T-helper 1 cell treated with Interleukin-12 subunit alpha and Interleukin-12 subunit beta and Interleukin-4 antibody, amounts not matched to agents 30 μg/mL and 1 μg/mL, for 36 hours (primary cell): ENCODE data around the gene TAPBP.
A peak's percentile ranks its signal among the peaks of the same experiment; 100 is the strongest.
"Not testable (repeated sequence)": the region's sequence is repeated elsewhere in the genome, so short reads cannot be mapped to it uniquely, and the experiment has no call there.

ENCODE experiments used
- H3K27ac Mint-ChIP-seq: one replicate; pipeline ENCODE4 v1.8.0; 2021; ENCODE audit warnings: mild to moderate bottlenecking, mixed read lengths
- H3K27me3 Mint-ChIP-seq: one replicate; pipeline ENCODE4 v1.8.0; 2021; ENCODE audit warnings: low read depth, mixed read lengths
- H3K36me3 Mint-ChIP-seq: one replicate; pipeline ENCODE4 v1.8.0; 2021; ENCODE audit warnings: low read depth, mixed read lengths
- H3K4me1 Mint-ChIP-seq: one replicate; pipeline ENCODE4 v1.8.0; 2021; ENCODE audit warnings: low read depth, mixed read lengths
- H3K4me3 Mint-ChIP-seq: one replicate; pipeline ENCODE4 v1.8.0; 2021; ENCODE audit warnings: mild to moderate bottlenecking, moderate library complexity, mixed read lengths
- H3K9me3 Mint-ChIP-seq: one replicate; pipeline ENCODE4 v1.8.0; 2021; ENCODE audit warnings: mixed read lengths

TAPBP gene

DNA sequence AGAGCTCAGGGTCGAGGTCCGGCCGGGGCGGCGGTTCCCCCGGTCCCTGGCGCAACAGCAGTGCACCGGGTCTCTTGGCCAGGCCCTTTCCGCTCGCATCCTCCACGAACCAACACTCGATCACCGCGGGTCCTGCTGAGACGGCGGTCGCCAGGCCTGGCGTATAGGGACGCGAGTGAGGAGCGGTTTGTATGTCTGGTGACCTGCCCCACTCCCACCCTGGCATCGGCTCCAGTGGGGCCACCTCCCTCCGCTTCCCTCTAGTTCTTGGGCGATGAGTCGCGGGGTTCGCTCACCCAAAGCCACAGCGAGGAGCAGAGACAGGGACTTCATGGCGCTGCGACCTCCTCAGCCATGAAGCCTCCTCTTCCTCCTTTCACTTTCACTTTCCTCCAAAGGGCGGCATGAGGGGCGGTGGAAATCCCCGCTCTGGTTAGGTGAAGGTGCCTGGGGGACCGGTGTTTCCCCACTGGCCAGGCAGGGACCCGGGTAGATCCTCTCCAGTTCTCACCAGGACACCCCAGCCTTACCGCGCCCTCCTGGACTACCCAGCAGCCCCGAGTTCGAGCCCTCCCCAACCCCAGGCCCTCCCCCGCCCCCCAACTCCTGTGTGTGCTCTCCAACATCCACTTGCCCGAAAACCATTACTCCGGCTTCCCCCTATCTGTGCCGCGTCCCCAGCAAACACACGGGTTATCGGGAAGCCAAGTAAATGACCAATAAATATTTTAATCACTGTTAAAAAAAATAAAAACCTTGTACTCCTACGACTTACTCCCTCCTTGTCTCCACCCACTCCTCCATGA, at the start of gene TAPBP:
TSS of gene TAPBP (minus strand) at position 370 of the 806 bp plus-strand sequence. CDS start at position 333, 37 bp downstream.
- H3K4me1 Mint-ChIP-seq: peaks cover 44% of the 10 kb centered on the region
- H3K36me3 Mint-ChIP-seq: peaks cover 47% of the 10 kb centered on the region
- H3K27me3 Mint-ChIP-seq: no peaks in the 10 kb centered on the region
- peak within 1 kb of the TSS; percentile 98 for H3K4me3 Mint-ChIP-seq
- H3K9me3 Mint-ChIP-seq: no peaks in the 10 kb centered on the region
- H3K27ac Mint-ChIP-seq: peak within 1 kb of the TSS; percentile 98

DNA sequence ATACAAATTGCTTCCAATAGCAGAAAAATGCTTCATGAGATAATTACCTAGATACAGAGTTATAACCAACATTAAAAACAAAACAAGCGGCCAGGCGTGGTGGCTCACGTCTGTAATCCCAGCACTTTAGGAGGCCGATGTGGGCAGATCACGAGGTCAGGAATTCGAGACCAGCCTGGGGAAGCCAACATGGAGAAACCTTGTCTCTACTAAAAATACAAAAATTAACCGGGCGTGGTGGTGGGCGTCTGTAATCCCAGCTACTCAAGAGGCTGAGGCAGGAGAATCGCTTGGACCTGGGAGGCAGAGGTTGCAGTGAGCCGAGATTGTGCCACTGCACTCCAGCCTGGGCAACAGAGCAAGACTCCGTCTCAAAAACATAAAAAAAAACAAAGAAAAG, 49.6 kb upstream of the TAPBP start:
- peaks cover 12% of the 10 kb centered on the region for H3K27me3 Mint-ChIP-seq
- not testable (repeated sequence) for H3K9me3 Mint-ChIP-seq

DNA sequence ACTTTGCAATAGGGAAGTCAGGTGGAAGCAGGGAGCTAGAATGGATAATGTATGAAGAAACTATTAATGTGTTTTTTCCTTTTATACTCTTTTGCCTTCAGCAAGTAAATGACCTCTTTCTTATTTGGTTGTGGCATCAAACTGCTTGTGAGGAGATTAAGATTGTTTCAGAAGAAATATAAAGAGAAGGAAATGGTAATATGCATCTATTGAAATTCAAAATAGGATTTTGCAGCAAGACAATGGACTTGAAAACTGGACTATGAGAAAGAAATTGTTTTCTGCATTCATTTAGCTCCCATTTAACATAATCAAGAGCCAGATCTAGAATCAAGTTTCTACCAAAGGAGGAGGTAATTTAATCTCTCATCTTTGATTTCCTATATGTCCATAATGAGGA, 45.5 kb upstream of the TAPBP start:
- H3K4me1 Mint-ChIP-seq: peaks cover under 1% of the 10 kb centered on the region
- no peak overlapping the region for H3K4me3 Mint-ChIP-seq
- H3K36me3 Mint-ChIP-seq: no peaks in the 10 kb centered on the region
- H3K9me3 Mint-ChIP-seq: no peaks in the 10 kb centered on the region
- H3K27me3 Mint-ChIP-seq: peaks cover 12% of the 10 kb centered on the region
- H3K27ac Mint-ChIP-seq: no peak overlapping the region

More for the DNA sequence above, 49.6 kb upstream of the TAPBP start:
- H3K36me3 Mint-ChIP-seq, H3K27ac Mint-ChIP-seq, H3K4me1 Mint-ChIP-seq, H3K4me3 Mint-ChIP-seq: not testable (repeated sequence)

DNA sequence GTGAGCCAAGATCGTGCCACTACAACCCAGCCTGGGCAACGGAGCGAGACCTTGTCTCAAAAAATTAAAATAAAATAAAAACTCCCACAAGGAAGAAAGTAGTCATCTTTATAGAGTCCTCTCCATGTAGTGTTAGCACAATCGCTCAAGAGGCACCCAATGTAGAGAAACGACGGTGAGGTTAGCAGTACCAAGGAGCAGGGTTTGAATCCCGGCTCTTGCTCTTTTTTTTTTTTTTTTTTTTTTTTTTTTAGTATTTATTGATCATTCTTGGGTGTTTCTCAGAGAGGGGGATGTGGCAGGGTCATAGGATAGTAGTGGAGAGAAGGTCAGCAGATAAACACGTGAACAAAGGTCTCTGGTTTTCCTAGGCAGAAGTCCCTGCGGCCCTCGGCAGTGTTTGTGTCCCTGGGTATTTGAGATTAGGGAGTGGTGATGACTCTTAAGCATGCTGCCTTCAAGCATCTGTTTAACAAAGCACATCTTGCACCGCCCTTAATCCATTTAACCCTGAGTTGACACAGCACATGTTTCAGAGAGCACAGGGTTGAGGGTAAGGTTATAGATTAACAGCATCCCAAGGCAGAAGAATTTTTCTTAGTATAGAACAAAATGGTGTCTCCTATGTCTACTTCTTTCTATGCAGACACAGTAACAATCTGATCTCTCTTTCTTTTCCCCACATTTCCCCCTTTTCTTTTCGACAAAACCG, 43.4 kb upstream of the TAPBP start:
- peaks cover 18% of the 10 kb centered on the region for H3K27me3 Mint-ChIP-seq
- not testable (repeated sequence) for H3K4me3 Mint-ChIP-seq, H3K9me3 Mint-ChIP-seq, H3K4me1 Mint-ChIP-seq, H3K27ac Mint-ChIP-seq, H3K36me3 Mint-ChIP-seq

DNA sequence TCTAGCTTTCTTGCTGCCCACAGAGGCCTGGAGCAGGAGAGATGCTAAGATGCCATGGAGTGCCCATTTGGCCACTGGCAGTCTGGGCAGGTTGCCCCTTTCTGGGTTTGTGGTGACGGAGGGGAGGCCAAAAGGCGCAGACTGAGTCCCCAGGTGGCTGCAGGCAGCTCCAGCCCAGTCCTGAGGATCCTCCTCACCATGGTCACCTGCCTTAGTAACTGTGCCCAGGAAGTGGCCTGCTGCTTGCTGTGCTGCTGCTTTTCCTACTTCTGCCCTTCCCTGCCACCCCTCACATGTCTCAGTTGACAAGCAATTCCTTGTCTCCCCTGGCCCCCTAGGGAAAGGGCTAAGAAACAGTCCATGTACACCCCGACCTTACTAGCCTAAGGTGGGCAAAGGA, 42.4 kb upstream of the TAPBP start:
- Mint-ChIP-seq H3K27ac (no peak overlapping the region), H3K4me1 (no peaks in the 10 kb centered on the region), H3K36me3 (no peaks in the 10 kb centered on the region), H3K9me3 (no peaks in the 10 kb centered on the region), H3K27me3 (peaks cover 18% of the 10 kb centered on the region), H3K4me3 (no peak overlapping the region)

DNA sequence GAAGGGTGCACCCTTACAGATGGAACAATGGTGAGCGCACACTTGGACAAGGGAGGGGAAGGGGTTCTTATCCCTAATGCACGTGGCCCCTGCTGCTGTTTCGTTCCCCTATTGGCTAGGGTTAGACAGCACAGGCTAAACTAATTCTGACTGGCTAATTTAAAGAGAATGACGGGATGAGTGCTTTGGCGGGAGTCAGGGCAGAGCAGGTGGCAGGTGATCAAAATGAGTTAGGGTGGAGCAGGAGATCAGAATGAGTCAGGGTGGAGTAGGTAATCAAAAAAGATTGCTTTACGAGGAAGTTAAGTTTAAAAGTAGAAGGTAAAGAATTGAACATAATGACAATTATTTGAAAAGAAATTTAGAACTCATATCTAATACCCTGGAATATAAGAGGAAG, 42.0 kb upstream of the TAPBP start:
- peaks cover 18% of the 10 kb centered on the region for H3K27me3 Mint-ChIP-seq
- H3K36me3 Mint-ChIP-seq, H3K9me3 Mint-ChIP-seq, H3K4me3 Mint-ChIP-seq, H3K27ac Mint-ChIP-seq, H3K4me1 Mint-ChIP-seq: not testable (repeated sequence)

DNA sequence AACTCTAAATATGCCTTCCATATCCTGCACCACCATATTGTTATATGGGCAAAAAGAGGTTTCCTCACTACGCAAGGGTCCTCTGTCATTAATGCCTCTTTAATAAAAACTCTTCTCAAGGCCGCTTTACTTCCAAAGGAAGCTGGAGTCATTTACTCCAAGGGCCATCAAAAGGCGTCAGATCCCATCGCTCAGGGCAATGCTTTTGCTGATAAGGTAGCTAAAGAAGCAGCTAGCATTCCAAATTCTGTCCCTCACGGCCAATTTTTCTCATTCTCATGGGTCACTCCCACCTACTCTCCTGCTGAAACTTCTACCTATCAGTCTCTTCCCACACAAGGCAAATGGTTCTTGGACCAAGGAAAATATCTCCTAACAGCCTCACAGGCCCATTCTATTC, 33.9 kb upstream of the TAPBP start:
- Mint-ChIP-seq H3K27ac (no peak overlapping the region), H3K4me1 (peaks cover 33% of the 10 kb centered on the region), H3K27me3 (peaks cover 28% of the 10 kb centered on the region), H3K36me3 (peaks cover 1% of the 10 kb centered on the region), H3K4me3 (no peak overlapping the region), H3K9me3 (no peaks in the 10 kb centered on the region)

DNA sequence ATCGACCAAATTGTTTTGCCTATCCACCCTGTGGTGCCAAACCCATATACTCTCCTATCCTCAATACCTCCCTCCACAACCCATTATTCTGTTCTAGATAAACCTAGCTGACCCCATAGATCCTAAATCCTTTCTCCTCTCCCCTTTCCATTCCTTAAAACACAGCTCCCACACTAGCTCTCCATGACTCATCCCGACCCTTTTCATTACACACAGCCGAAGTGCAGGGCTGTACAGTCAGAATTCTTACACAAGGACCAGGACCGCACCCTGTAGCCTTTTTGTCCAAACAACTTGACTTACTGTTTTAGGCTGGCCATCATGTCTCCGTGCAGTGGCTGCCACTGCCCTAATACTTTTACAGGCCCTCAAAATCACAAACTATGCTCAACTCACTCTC, 33.1 kb upstream of the TAPBP start:
- Mint-ChIP-seq H3K27me3 (peaks cover 26% of the 10 kb centered on the region), H3K4me1 (peaks cover 33% of the 10 kb centered on the region), H3K4me3 (peak overlapping the region; percentile 22)
- H3K27ac Mint-ChIP-seq, H3K9me3 Mint-ChIP-seq, H3K36me3 Mint-ChIP-seq: not testable (repeated sequence)

DNA sequence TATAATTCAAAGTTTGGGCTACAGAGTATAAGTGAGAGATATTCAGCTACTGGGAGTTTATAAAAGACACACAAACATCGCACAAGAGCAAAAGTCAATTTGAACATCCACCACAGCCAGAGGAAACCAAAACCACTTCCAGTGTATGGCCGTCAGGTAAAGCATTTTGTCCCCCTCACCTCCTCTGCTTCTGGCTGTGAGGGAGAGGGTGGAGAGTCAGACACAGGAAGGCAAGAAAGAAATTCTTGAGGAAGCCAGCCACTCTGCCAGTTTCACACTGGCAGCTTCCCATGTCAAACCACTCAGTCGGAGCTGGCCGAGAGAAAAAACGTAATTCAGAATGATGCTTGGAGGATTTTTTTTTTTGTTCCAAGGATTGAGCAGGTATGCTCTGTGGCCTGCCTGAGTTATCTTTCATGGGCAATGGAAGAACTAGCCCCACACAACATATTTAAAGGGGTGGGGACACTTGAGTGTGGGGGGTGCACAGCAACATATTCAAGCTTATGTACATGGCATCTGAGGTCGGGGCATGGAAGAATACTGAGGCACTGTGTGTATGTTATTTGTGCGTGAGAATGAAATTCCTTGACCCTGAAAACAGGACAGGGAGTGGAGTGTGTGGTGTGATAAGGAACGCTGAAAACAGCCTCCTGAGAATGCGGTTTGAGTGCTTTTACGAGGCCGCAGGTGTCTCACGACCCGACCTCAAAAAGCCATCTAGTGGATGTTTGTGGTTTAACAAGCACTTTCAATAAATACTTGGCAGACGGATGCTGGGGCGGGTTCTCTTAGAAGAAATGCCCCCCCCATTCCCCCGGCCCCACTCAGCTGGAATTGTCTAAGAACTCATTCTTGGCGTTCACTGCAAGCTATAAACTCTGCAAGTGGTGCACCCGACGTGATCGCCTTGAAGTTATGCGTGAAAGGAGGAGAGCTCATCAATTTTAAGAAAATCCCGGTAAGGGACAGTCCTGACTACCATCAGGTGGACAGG, 31.1 kb upstream of the TAPBP start:
- H3K4me3 Mint-ChIP-seq: peak overlapping the region; percentile 67
- H3K36me3 Mint-ChIP-seq: peaks cover 1% of the 10 kb centered on the region
- H3K4me1 Mint-ChIP-seq: peaks cover 33% of the 10 kb centered on the region
- peaks cover 23% of the 10 kb centered on the region for H3K27me3 Mint-ChIP-seq
- H3K27ac Mint-ChIP-seq: peak overlapping the region; percentile 91
- H3K9me3 Mint-ChIP-seq: no peaks in the 10 kb centered on the region

DNA sequence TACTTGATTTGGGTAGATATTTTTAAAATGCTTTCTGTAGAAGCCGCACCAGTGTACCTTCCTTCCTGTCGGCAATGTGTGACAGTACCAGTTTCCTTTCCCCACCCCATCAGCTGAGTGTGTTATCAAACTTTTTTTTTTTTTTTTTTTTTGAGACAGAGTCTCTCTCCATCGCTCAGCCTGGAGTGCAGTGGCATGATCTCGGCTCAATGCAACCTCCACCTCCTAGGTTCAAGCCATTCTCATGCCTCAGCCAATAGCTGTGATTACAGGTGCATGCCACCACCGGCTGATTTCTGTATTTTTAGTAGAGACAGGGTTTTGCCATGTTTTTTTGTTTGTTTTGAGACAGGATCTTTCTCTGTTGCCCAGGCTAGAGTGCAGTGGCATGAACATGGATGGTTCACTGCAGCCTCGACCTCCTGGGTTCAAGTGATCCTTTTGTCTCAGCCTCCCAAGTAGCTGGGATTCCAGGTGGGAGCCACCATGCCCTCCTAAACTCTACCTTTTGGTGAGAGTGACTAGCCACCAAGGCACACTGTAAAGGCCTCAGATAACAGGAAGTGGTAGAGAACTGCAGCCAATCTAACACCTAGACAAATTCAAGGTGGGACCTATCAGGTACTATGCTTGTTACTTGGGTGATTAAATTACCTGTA, 30.2 kb upstream of the TAPBP start:
- peaks cover 21% of the 10 kb centered on the region for H3K27me3 Mint-ChIP-seq
- peak overlapping the region; percentile 67 for H3K4me3 Mint-ChIP-seq
- peak overlapping the region; percentile 91 for H3K27ac Mint-ChIP-seq
- no peaks in the 10 kb centered on the region for H3K9me3 Mint-ChIP-seq
- peaks cover 30% of the 10 kb centered on the region for H3K4me1 Mint-ChIP-seq
- peaks cover 1% of the 10 kb centered on the region for H3K36me3 Mint-ChIP-seq

DNA sequence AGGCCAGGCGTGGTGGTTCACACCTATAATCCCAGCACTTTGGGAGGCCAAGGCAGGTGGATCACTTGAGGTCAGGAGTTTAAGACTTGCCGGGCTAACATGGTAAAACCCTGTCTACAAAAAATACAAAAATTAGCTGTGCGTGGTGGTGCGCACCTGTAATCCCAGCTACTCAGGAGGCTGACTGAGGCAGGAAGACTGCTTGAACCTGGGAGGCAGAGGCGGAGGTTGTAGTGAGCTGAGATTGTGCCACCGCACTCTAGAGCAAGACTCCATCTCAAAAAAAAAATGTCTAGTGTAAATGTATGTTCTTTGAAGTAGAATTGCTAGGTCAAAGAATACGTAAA, 29.7 kb upstream of the TAPBP start:
- Mint-ChIP-seq H3K4me3 (peak overlapping the region; percentile 67), H3K27ac (peak overlapping the region; percentile 91), H3K27me3 (peaks cover 22% of the 10 kb centered on the region), H3K4me1 (peaks cover 30% of the 10 kb centered on the region)
- not testable (repeated sequence) for H3K9me3 Mint-ChIP-seq, H3K36me3 Mint-ChIP-seq

DNA sequence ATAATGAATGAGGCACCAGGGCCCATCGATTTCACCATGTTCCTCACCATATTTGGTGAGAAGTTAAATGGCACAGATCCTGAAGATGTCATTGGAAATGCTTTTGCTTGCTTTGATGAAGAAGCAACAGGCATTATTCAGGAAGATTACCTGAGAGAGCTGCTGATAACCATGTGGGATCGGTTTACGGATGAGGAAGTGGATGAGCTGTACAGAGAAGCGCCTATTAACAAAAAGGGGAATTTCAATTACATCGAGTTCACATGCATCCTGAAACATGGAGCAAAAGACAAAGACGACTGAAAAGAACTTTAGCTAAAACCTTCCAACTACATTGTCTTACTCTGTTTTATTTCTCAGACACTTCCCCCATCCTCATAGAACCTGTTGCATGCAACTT, 25.3 kb upstream of the TAPBP start:
- no peaks in the 10 kb centered on the region for H3K9me3 Mint-ChIP-seq
- H3K4me3 Mint-ChIP-seq: no peak overlapping the region
- H3K36me3 Mint-ChIP-seq: no peaks in the 10 kb centered on the region

DNA sequence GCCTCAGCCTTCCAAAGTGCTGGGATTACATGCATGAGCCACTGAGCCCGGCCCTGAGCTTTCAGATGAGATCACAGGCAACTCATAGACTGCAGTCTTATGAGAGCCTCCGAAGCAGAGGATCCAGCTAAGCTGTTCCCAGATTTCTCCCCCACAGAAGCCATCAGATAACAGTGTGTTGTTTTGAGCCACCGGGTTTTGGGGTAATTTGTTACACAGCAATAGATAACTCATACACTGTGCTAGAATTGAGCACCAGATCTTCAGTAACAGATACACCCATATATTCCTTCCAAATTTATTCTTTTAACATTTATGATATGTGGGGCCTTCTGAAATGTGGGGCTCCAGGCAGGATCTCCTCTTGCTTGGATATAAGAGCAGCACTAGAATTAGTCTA, 22.6 kb upstream of the TAPBP start:
- Mint-ChIP-seq H3K36me3 (no peaks in the 10 kb centered on the region), H3K27ac (no peak overlapping the region), H3K9me3 (no peaks in the 10 kb centered on the region), H3K27me3 (peaks cover 5% of the 10 kb centered on the region), H3K4me3 (no peak overlapping the region), H3K4me1 (peaks cover 4% of the 10 kb centered on the region)

More for the DNA sequence above, 25.3 kb upstream of the TAPBP start:
- Mint-ChIP-seq H3K4me1 (peaks cover 12% of the 10 kb centered on the region), H3K27me3 (peaks cover 5% of the 10 kb centered on the region), H3K27ac (no peak overlapping the region)

DNA sequence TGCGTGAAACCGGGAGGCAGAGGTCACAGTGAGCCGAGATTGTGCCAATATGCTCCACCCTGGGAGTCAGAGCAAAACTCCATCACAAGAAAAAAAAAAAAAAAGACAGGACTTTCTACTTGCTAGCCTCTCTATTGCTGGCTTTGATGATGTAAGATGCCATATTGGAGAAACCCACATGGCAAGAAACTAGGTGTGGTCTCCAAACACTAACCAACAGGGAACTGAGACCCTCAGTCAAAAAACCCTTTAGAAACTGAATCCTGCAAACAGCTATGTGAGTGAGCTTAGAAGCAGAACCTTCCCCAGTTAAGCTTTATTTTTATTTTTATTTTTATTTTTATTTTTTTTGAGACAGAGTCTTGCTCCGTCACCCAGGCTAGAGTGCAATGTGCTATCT, 22.0 kb upstream of the TAPBP start:
- Mint-ChIP-seq H3K9me3 (no peaks in the 10 kb centered on the region), H3K36me3 (no peaks in the 10 kb centered on the region), H3K27ac (no peak overlapping the region), H3K4me3 (no peak overlapping the region), H3K27me3 (peaks cover 5% of the 10 kb centered on the region), H3K4me1 (peaks cover 4% of the 10 kb centered on the region)
